Glomerular visceral epithelial cell (primary cell): ENCODE results near the gene FHIT.

Experiments
- DNase-seq: peaks from one replicate; pipeline ENCODE4 v3.0.0-alpha.2; 2016; ENCODE audit errors: extremely low spot score

Gene FHIT

DNA sequence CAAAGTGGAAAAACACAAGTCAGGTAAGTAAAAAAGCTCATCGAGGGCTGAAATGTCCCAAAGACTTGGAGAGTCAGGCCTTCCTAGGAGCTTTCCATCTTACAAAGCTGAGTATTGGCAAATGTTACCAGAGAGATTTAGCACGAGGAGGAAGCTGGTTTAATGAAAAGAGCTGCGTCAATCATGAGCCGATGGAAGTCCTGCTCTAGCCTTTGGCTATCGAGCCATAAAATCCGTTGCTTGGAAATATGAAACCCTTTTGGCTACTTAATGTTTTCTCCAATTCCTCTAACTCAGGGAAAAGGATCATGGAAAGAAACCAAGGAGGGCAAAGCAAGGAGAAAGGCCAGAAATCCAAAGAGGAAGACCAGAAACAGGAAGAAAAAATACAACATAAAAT lies 1074.6 kb downstream of the FHIT start:
- no peak for DNase-seq

DNA sequence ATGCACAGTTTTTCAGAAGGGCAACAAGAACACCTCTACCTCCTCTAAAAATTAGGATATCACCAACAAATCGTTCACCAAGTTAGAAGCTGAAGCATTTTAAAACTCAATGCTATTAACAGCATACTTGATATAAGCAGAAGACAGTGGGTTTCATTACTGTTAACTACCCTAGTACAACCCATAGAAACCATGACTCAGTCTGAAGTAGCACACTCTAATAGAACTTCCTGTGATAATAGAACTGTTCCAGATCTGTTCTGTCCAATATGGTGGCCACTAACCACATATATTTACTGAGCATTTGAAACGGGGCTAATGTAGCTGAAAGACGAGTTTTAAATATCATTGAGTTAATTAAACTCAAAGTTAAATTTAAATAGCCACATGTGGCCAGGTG lies 1075.6 kb downstream of the FHIT start:
- no peak for DNase-seq

DNA sequence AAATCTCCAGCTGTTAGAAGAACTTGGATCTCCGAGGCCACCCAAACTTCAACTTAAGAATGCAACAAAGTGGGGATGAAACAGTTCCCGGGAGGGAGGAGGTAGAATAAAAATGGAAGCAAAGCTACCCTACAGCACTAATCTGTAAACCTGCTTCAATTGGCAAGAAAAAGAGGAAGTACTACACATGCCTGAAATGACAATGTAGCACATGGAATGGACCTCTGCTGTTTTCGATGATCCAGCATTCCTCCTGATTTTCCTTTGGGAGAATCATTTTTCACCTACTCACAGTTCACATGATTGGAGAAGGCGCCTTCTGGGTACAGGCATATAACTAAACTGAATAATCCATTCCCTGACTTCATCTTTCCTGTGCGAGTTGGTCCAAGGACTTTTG lies 1081.5 kb downstream of the FHIT start:
- no peak for DNase-seq

DNA sequence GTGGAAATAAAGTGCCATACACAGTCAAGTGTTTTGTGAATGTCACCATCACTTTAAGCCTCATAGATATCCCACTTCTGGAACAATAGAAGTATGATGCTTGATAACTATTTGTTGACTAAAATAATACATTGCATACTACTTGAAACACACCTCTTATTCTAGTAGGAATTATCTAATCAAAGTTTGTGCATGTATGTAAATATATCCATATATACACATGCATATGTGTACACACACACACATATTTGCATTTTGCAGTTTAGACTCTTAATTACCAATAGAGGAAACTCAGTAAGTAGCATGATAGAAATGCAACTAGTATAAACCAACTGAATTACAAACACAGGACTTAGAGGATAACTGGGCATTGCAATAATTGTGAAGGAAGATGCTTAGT lies 1084.1 kb downstream of the FHIT start:
- DNase-seq, result no peak

DNA sequence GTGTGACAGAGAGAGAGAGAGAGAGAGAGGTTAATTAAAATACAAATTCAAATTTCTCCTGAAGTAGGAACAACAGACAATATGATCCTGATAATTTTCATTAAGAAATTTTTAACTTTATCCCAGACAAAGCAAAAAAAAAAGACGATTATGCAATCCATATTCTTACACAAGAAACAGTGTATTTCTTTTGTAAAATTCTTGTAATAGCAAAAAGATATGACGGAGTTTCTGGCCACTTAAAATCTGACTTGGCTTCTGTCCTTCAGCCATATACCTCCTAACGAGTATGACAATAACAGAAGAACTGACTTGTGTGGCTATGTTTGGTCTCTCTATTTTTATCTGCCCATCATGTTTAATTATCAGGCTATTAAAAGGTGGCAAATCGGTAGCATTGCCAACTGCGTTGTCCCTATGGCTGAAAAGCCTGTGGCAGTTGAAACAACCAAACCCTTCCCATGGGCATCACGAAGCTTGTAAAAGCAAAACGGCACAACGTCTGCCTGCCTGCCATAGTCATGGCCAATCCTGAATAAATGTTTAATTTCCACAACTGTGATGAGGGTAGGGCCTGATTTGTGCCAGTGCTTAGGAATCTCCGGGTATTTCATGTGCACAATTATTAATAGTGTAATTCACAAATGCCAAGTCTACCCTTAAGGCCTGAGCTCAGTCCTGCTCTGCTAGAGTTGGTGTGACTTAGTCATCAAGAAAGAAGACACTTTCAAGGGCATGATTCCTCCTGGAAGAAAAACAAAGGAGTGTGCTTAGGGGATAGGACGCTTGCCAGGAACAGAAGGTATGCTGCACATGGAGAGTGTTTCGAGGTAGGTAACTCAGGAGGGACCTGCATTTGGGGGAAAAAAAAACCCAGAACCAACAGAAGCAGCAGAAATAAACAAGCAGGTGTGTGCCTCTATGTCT lies 1090.2 kb downstream of the FHIT start:
- no peak for DNase-seq

DNA sequence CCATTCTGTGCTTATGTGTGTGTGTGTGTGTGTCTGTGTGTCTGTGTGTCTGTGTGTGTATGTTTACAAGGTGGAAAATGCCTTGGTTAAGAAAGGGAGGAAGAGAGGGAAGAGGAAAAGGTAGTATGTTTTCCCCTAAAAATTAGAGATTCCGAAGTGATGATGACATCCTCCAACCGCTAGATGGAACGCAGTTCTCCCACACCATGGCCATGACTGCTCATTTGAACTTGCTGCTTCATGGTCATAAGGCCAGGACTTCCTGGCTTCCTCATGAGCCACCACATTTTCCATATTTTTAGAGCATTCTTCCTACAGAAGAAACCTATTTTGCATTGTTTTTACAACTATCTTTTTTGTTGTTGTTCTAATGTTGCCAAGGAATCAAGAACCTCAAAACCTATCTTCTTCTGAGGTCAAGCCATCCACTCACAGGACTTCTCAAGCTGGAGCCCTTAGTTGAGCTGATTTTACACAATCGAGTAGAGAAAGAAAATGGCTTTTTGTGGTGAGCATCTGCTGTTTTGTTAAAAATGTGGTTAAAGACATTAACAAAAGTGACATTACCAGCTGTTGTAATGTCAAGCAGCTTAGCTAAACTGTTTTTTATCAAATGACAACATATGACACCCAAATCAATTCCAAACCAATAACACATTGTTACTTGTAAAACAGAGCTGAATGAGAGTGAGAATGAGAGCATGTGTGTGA lies 1091.0 kb downstream of the FHIT start:
- DNase-seq, result no peak

DNA sequence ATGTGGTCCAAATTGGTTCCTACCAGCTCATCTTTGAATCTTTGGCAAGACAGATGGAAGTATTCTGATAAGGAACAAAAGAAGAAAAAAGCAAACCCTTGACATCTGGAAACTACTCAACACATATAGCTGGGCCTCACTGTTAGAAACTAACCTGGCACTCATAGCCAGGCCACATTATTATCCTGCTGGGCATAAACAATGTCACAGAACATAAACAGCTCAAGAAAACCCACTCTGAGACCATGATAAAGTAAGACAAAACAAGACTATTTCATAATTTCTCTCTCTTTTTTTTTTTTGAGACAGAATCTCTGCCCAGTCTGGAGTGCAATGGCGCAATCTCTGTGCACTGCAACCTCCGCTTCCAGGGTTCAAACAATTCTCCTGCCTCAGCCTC lies 1093.2 kb downstream of the FHIT start:
- DNase-seq, result no peak

DNA sequence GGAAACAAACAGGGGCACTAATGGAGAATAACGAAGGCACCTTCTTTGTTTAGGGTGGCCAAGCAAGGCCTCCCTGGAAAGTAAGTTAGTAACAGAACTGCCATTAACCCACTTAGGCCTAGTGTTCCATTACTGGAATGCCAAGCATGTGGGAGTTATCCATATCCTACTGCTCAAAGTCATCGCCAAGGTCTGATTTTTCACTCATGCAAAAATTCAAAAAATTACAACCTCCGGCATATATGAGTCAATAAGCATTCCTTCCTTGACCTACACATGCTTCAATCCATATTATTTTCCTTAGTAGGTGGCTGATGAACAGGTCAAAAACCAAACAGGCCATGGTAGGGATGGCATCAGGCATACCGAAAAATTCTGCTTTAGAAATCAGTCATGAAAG lies 1097.2 kb downstream of the FHIT start:
- DNase-seq, result no peak

DNA sequence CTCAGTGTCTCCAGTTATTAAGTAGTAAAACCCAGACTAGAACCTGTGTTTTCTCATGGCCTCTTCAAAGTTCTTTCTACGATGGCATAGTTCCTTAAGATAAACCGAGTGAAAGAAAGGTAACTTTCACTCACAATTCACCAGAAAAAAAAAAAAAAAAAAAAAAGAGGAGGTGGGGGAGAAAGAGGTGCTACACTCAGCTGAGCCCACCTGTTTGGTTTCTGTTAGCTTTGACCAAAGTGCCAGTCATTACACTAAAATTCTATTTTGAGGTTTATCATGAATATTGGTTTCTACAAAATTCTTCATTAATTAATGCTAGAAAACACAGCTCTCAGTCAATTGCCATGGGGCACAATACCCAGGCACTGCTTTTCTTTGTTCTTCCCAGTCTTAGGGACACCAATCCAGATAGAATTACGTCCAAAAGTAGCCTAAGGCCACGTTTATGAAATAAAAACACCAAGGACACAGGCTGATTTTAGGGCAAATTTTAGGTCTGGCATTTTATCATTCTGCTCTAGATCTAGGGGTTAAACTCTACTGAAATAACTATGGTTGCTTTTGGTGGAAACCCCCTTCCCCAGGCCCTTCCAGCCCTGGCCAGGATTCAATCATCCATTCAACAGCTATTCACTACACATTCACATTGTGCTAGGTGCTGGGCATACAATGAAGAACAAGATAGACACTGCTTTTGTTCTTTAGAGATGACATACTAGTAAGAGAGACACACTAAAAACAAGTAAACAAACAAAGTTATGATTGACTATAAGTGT lies 1097.8 kb downstream of the FHIT start:
- DNase-seq, result no peak

DNA sequence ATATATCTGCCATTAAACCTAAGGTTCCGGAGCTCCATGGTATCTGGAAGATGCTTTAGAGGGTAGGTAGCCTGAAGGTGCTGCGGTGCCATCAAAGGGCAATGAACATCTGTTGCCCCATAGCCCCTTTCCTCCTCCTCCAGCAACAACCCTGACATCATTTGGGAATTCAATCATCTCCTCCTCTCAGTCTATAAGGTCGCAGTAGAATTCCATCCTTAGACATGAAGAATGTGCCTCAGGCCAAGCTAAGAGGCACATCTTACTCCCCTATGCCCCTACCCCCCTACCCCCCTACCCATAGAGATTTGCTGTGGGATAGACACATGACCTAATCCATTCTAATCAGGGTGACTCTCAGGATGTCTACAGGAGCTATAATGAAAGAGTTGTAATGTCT lies 1101.8 kb downstream of the FHIT start:
- no peak for DNase-seq

DNA sequence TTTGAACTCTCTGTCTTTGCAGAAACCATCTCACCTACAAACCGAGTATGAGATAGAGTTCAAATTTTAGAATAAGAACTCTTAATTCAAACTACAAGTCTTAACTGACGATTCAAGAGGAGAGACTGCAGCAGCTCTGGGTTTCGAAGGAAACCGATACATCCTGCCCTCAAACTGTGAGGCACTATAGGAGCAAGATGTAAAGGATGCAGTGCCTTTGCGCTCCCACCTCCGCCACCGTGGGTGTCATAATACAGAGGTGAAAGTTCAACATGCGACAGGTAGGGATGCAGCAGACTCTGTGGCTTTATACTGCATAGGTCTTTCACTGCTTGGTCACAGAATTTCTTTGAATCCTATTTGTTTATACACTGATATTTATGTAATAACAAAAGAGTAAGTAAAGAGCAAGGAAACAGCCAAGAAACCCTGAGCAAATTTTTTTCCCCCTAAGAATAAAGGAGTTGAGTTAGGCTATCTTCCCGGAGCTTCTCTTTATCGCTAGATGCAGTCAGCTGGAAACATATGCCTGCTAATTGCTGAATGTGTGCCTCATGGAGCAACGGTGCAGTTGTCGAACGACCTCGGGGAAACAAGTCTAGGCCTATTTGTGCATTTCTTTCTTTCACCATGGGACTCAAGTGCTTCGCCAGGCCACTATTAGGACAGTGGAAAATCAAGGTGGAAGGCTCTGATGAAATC lies 1103.9 kb downstream of the FHIT start:
- no peak for DNase-seq

DNA sequence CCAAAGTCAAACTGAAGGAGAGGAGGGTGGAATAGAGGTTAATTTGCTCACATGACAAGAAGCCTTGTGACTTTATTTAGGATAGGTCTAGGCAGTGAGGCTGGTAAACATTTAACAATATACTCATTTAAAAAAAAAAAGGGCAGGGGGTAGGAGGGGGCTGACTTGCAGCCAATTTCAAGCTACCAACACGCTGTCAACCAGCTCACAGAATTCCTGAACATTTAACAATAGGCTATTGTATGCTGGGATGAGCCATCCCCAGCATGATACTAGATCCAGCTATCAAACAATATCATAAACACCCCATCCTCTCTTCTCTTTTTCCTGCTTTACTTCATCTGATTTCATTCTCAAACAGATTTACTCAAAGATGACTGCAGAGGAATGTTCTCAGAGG lies 1105.1 kb downstream of the FHIT start:
- DNase-seq, result no peak

DNA sequence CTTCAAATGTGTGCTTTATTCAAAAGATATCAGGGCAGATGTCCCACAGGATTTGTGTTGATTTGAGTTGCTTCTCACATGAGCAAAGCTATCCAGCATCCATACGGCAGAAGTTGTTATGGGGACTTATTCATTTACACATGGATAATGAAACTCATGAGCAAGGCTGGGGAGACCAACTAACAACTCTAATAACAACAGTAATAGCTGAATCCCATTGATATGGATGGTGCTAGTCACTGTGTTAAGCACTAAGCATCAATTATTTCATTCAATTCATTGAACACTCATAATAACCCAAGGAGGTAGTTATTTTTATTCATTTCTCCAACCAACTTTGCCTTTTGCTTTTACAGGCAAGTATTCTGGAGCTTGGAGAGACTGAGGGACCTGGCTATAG lies 1107.2 kb downstream of the FHIT start:
- no peak for DNase-seq

DNA sequence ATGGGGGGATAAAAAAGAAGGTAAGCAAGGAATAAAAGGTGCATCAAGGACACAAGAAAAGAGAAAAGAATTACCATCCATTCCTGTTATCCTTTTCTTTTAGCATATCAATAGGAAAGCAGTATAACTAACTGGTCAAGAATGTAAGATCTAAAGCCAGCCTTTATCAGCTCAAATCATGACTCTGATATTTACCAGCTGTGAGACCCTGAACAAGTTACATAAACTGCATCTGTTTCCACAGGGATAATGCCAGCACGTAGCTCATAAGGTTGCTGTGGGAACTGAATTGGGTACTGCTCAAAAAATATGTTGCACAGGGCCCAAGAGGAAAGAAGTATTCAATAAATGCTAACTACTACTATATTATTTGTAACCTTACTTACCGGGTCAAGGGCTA lies 1109.2 kb downstream of the FHIT start:
- no peak for DNase-seq

DNA sequence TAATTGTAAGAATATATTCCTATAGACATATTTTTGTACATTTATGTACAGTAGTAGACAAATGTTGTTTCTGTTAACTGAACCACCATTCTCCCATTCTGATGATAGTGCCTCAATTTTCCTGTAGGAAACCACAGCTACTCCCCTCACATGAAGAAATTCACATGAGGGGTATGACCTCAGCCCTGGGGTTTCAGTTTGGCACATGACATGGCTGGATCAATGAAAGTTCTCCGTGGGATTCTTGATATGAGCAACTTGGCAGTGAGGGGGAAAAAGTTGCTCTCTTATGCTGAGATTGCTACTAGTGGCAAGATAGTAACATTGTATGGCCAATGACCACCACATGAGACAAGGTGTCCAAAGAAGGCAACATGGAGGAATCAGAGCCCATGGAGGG lies 1111.1 kb downstream of the FHIT start:
- no peak for DNase-seq

DNA sequence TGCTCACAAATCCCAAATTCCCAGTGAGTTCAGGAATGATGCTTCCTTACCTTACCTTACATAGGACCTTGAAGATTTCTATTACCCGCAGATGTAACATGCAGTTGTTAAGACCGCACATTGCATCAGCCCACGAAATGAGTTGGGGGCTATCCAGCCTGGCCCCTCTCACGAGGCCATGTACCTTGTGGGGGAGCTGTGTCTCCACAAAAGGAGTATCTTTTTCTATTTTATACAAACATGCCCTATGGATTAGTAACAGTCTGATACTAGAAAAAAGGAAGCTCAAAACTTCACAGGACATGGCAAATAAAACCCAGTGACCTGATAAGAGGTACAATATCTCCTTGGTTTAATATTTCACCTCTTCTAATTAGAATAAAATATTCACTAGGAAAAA lies 1114.7 kb downstream of the FHIT start:
- no peak for DNase-seq

DNA sequence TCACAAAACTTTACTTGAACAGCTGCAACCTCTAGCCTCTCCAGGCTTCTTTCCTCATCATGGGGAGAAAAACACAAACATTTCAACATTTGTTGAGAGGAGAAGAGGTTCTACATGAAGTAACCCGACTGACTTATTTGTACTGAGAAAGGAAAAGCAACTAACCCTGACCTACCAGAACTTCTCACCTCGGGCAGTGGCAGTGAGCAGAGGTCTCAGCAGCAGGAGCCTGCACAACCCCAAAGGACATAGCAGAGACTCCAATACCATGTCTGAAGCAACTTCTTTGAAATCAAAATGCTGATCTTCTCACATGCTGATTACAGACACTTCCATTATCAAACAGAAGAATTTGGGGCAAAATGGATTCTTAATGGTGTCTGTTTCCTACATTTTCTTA lies 1115.8 kb downstream of the FHIT start:
- no peak for DNase-seq

DNA sequence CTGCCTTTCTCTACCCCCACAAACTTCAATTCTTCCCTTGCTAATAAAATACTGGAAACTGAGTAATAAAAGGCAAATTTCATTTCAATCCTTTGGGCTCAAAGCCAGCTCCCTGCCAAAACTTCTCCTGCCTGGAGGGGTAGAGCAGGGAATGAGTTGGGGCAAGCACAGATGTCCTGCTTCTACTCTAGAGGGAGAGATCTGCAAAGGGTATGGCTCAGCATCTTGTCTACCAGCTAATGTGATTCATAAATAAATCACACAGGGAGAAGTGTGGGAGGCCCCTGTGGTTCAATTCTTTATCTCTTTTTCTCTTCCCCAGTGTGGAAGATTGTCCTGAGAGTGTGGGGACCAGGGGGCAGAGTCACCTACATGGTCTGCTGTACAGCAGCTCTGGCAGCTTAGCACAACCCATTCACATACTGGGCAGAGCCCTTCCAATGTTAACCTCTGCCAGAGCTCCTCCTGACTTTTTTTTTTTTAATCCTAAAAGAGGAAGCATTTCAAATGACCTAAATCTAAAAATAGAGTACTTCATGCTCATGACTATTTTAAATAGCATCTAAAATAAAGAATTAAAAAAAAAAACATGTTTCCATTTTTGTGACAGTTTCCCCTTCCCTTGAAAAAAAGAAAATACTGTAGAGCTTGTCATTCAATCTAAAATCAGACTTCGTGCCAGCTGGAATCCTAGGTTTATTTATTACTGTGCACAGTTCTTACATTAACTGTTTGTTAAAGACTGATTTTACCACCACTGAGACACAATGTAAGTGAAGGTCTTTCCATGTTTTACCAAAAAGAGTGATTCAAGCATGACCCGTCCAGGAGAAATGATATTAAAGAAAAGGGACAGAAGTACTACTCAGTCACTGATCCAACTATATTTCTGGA lies 1117.7 kb downstream of the FHIT start:
- no peak for DNase-seq

DNA sequence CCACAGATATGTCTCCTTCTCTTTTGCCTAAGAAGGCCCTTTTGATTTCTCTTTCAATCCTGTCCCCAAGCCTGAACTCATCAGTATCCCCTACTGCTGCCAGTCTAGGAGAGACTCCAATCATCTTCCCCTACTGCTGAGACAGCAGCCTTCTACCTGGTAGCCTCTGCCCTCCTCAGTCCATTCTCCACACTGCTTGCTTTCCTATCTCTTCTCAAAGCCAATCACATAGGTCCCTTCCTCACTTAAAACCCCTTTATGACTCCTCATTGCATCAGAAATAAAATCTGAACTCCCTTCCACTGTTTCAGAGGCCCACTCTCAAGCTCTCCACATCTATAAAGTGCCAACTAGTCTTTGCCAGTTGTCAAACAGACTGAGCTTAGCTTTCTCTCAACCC lies 1119.6 kb downstream of the FHIT start:
- DNase-seq, result no peak

DNA sequence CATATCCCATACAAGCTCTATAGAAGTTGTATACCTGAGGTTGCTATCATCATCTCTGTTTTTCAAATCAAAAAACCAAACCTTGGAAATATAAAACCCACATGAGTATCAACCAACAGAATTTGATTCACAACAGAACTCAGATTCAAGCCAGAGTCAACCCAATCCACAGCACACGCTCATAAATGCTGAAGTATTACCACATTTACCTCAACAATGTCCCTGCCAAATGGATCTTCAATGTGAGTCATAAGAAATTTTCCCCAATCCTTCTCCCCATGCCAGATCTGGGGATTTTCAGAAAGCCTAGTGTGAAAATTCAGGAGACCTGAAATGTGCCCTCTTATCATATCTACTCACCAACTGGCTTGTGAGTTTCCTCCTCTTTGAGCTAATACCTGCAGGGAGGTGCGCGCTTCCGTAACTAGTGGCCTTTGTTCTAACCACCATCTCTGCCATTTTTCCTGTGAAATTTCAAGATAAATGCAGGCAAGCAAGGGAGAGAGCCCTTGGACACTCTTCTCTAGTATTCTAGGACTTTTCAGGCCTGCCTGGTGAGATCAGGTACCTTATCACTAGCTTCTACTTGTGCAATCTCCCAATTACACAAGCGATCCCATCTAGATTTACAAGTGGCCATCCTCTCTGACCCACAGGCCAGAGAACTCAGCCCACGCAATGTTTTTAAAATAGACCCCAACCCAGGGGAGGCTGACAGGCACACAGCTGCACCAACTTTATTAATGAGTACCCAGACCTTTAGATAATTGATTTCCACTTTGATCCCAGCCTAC lies 1124.5 kb downstream of the FHIT start:
- DNase-seq, result no peak
